Progenitor cell of endocrine pancreas (in vitro differentiated cells): ENCODE results near the gene FOXRED1. TPM values are rescaled to one million over a fixed set of nuclear protein-coding genes. Genes with fewer than 3 reads are reported as not detected.

ENCODE experiments used
- DNase-seq: peaks from one replicate; pipeline ENCODE4 v3.0.0; 2021; ENCODE audit warnings: low spot score; ENCODE audit not compliant: unreplicated experiment
- H3K27ac Mint-ChIP-seq: 2 replicates; pipeline ENCODE4 v1.8.0; 2021; ENCODE audit warnings: mild to moderate bottlenecking, moderate library complexity, mixed read lengths
- H3K27me3 Mint-ChIP-seq: 2 replicates; pipeline ENCODE4 v1.8.0; 2021; ENCODE audit warnings: mixed read lengths
- H3K36me3 Mint-ChIP-seq: 2 replicates; pipeline ENCODE4 v1.8.0; 2022; ENCODE audit warnings: mixed read lengths; ENCODE audit not compliant: insufficient read depth
- H3K4me1 Mint-ChIP-seq: 2 replicates; pipeline ENCODE4 v1.8.0; 2021; ENCODE audit warnings: low read depth, mixed read lengths
- H3K4me3 Mint-ChIP-seq: 2 replicates; pipeline ENCODE4 v1.8.0; 2021; ENCODE audit warnings: low read depth, mild to moderate bottlenecking, moderate library complexity, mixed read lengths
- H3K9me3 Mint-ChIP-seq: 2 replicates; pipeline ENCODE4 v1.8.0; 2021; ENCODE audit warnings: low read depth, mixed read lengths
- CTCF ChIP-seq: fragments of 200-600 bp; sonication (generic); IDR thresholded peaks from one replicate; pipeline ENCODE4 v1.5.0; 2021; ENCODE audit warnings: antibody characterized with exemption, mild to moderate bottlenecking; ENCODE audit not compliant: unreplicated experiment
- long read RNA-seq: library from polyadenylated mRNA; unstranded; transcript quantifications from one replicate; pipeline ENCODE4 v2.0.0, GENCODE V29; 2020
- total RNA-seq: library from RNA; stranded (reverse); gene quantifications from 2 replicates; pipeline ENCODE4 v1.2.1, GENCODE V29; 2021

Gene FOXRED1
- 63.8 and 64.7 TPM in 2 replicates for total RNA-seq
- long read RNA-seq, transcript FOXRED1-201 (11 exons, 1,970 nt) = major isoform, 102 of 150 reads
- long read RNA-seq, partial matches to known transcripts = 3 of 150 reads
- long read RNA-seq, other reads (novel, unspliced or antisense) = 42 of 150 reads

GRCh38 chr11:126268708-126269579 is at the start of gene FOXRED1, which contains the start of gene SRPRA:
Gene FOXRED1, plus strand, starts transcription at chr11:126269154. Its CDS starts 53 bp downstream, at chr11:126269207.
Gene SRPRA, minus strand, starts transcription at chr11:126268895. Its CDS starts 91 bp downstream, at chr11:126268804.
- Mint-ChIP-seq H3K4me1 (peaks cover 19% of the 10 kb centered on the region), H3K4me3 (peak within 1 kb of the TSS; percentile 96), H3K27me3 (no peaks in the 10 kb centered on the region), H3K27ac (peak within 1 kb of the TSS; percentile 99), H3K36me3 (peaks cover 18% of the 10 kb centered on the region), H3K9me3 (no peaks in the 10 kb centered on the region)
- TF ChIP-seq CTCF = no peak
- DNase-seq = peak; percentile 100

GRCh38 chr11:126219547-126219946 is 49.4 kb upstream of the FOXRED1 start:
- Mint-ChIP-seq H3K9me3 (no peaks in the 10 kb centered on the region), H3K27ac (no peak overlapping the region), H3K36me3 (no peaks in the 10 kb centered on the region), H3K4me3 (no peak overlapping the region), H3K27me3 (no peaks in the 10 kb centered on the region), H3K4me1 (peaks cover 10% of the 10 kb centered on the region)
- DNase-seq = no peak
- no peak for TF ChIP-seq CTCF

GRCh38 chr11:126224647-126225294 is 44.2 kb upstream of the FOXRED1 start:
- Mint-ChIP-seq H3K9me3 (no peaks in the 10 kb centered on the region), H3K27ac (no peak overlapping the region), H3K4me3 (no peak overlapping the region), H3K36me3 (no peaks in the 10 kb centered on the region), H3K4me1 (no peaks in the 10 kb centered on the region), H3K27me3 (no peaks in the 10 kb centered on the region)
- TF ChIP-seq CTCF = no peak
- no peak for DNase-seq

GRCh38 chr11:126225295-126225665 is 43.7 kb upstream of the FOXRED1 start:
- Mint-ChIP-seq H3K9me3 (no peaks in the 10 kb centered on the region), H3K27me3 (no peaks in the 10 kb centered on the region), H3K4me3 (no peak overlapping the region), H3K4me1 (no peaks in the 10 kb centered on the region), H3K36me3 (no peaks in the 10 kb centered on the region), H3K27ac (no peak overlapping the region)
- TF ChIP-seq CTCF = no peak
- DNase-seq = no peak

- H3K27ac Mint-ChIP-seq = no peak overlapping the region
- TF ChIP-seq CTCF = no peak
- H3K4me1 Mint-ChIP-seq = no peaks in the 10 kb centered on the region
- H3K36me3 Mint-ChIP-seq = no peaks in the 10 kb centered on the region
- H3K4me3 Mint-ChIP-seq = no peak overlapping the region
- no peak for DNase-seq
- no peaks in the 10 kb centered on the region for H3K9me3 Mint-ChIP-seq
- no peaks in the 10 kb centered on the region for H3K27me3 Mint-ChIP-seq
These were observed 42.4 kb upstream of the FOXRED1 start for GRCh38 chr11:126226334-126227084.
